Activated T-helper 1 cell treated with anti-CD3 and anti-CD28 coated beads, Interleukin-12 subunit alpha, Interleukin-12 subunit beta, Interleukin-2, Interleukin-4 antibody, amounts not matched to agents 30 ng/mL and 10 ng/mL and 1 ng/mL, durations not matched to agents 14 hours and 24 hours and 36 hours (primary cell): ENCODE data around the gene POLE3. TPM values are rescaled to one million over a fixed set of nuclear protein-coding genes. Genes with fewer than 3 reads are reported as not detected.
A peak's percentile ranks its signal among the peaks of the same experiment; 100 is the strongest.
"Not testable (repeated sequence)": the region's sequence is repeated elsewhere in the genome, so short reads cannot be mapped to it uniquely, and the experiment has no call there.

Experiments used
- DNase-seq: peaks from one replicate; pipeline ENCODE4 v3.0.0; 2021; ENCODE audit warnings: low spot score
- H3K27ac Mint-ChIP-seq: one replicate; pipeline ENCODE4 v1.8.0; 2021; ENCODE audit warnings: mild to moderate bottlenecking, mixed read lengths
- H3K27me3 Mint-ChIP-seq: one replicate; pipeline ENCODE4 v1.8.0; 2022; ENCODE audit warnings: mild to moderate bottlenecking, moderate library complexity, mixed read lengths; ENCODE audit not compliant: insufficient read depth
- H3K36me3 Mint-ChIP-seq: one replicate; pipeline ENCODE4 v1.8.0; 2021; ENCODE audit warnings: low read depth, mixed read lengths
- H3K4me1 Mint-ChIP-seq: one replicate; pipeline ENCODE4 v1.8.0; 2021; ENCODE audit warnings: low read depth, mixed read lengths
- H3K4me3 Mint-ChIP-seq: one replicate; pipeline ENCODE4 v1.8.0; 2021; ENCODE audit warnings: mild to moderate bottlenecking, moderate library complexity, mixed read lengths
- H3K9me3 Mint-ChIP-seq: one replicate; pipeline ENCODE4 v1.8.0; 2021; ENCODE audit warnings: mixed read lengths
- intact Hi-C: fragments of 100-400 bp; cut with micrococcal nuclease; formaldehyde crosslinking; loops from one replicate; pipeline ENCODE4 v1.15.1; 2024
- total RNA-seq: library from RNA; stranded (reverse); gene quantifications from 2 replicates; pipeline ENCODE4 v1.2.3, GENCODE V29; 2022

The POLE3 gene
- total RNA-seq, 1 donor from 2014 or later, result 90.9 TPM

DNA sequence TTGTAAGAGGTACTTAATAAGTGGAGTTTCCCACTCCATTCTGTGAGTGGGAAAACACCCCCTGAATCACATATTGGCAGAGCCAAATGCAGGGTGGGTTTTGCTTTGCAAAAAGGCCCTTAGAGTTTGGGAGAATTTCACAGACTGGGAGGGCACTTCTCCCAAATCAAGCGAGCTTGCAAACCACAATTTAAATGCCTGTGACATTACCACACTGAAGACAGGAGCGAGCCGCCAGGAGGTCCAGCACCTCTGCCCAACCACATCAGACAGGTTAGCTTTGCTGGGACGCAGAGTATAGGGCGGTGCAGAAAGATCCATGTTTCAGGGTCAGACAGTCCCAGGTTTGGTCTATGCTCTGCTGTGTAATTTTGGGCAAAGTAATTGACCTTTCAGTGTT lies 11.7 kb downstream of the POLE3 start:
- peak overlapping the region; percentile 78 for H3K4me3 Mint-ChIP-seq
- intact Hi-C loops, result no loop called here

DNA sequence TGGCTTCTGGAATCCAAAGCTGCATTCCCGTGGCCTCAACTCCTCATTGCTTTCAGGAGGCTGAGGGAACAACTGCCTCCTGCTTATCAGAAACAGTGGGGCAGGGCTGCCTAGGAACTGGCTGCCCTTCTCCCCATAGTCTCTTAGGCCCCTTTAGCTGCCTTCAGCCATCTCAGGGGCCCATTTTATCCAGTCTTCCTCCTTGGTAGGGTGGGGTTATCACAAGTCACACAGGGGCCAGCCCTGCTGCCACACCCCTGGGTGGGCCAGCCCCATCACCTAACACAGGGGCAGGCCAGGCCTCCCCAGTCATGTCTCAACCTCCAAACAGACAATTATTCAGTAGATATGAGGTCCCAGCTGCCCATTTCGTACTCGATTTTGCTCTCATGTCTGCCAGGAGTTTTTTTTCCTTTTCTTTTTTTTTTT lies 13.3 kb downstream of the POLE3 start:
- H3K4me1 Mint-ChIP-seq, result peaks cover 25% of the 10 kb centered on the region
- H3K4me3 Mint-ChIP-seq, result no peak overlapping the region
- H3K27ac Mint-ChIP-seq, result no peak overlapping the region
- peaks cover 6% of the 10 kb centered on the region for H3K36me3 Mint-ChIP-seq
- no peak for DNase-seq
- intact Hi-C loops, result no loop called here
- no peaks in the 10 kb centered on the region for H3K9me3 Mint-ChIP-seq
- no peaks in the 10 kb centered on the region for H3K27me3 Mint-ChIP-seq

More for the DNA sequence above, 11.7 kb downstream of the POLE3 start:
- no peak for DNase-seq
- H3K4me1 Mint-ChIP-seq, result peaks cover 25% of the 10 kb centered on the region
- H3K27ac Mint-ChIP-seq, result no peak overlapping the region
- H3K27me3 Mint-ChIP-seq, result no peaks in the 10 kb centered on the region
- H3K9me3 Mint-ChIP-seq, result no peaks in the 10 kb centered on the region
- peaks cover 6% of the 10 kb centered on the region for H3K36me3 Mint-ChIP-seq

DNA sequence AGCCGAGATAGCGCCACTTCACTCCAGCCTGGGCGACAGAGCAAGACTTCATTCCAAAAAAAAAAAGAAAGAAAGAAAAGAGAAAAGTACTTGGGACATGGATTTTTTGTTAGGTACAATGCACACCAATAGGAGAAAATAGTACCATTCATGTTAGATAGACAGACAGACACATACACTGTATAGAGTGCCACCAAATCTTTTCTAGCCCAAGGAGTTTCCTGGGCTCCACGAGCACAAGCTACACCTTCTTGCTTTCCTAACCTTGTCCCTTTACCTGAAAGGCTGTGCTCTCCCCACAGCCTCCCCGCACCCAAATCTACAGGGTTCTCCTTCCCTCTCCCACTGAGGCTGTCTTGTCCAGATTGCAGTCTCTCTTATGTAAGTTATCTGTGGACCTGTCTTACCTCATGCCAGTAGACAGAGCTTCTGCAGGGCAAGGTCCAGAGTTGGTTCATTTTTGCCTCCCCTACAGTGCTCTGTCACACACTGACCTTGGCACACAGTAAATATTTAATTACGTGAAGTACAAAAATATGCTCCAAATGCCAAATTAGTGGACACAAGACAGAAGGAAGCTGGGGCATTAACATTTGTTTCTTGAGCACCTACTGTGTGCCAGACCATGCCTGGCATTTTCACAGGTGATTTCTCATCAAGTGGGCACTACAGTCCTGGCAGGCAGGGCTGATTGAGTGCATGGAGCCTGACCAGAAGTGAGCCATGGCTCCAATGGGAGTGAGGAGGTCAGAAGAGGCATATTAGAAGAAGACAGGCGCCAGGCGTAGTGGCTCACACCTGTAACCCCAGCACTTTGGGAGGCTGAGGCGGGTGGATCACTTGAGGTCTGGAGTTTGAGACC lies 15.2 kb downstream of the POLE3 start:
- DNase-seq, result no peak

DNA sequence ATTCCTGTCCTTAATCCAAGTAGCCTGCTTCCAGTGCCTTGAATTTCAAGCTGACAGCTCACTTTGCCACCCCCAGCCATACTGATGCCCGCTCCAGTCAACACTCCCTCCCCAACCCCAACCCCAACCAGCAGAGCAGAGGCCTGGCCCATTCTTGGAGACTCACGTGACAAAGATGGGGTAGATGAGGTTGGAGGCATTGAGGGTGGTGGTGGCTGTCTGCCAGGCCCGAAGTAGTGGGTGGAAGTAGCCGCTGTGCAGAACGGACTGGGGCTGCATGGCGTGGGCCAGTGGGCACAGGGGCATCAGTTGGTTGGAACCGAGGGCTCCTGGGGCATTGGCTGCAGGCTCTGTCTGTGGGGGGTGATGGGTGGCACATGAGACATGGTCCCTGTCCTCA lies 17.2 kb downstream of the POLE3 start:
- intact Hi-C loops, result no loop called here
- H3K4me3 Mint-ChIP-seq, result no peak overlapping the region

More for the DNA sequence above, 15.2 kb downstream of the POLE3 start:
- peaks cover 12% of the 10 kb centered on the region for H3K36me3 Mint-ChIP-seq
- no peaks in the 10 kb centered on the region for H3K27me3 Mint-ChIP-seq
- peaks cover 19% of the 10 kb centered on the region for H3K4me1 Mint-ChIP-seq
- H3K4me3 Mint-ChIP-seq, result no peak overlapping the region
- intact Hi-C loops, result no loop called here
- H3K27ac Mint-ChIP-seq, result no peak overlapping the region
- no peaks in the 10 kb centered on the region for H3K9me3 Mint-ChIP-seq

DNA sequence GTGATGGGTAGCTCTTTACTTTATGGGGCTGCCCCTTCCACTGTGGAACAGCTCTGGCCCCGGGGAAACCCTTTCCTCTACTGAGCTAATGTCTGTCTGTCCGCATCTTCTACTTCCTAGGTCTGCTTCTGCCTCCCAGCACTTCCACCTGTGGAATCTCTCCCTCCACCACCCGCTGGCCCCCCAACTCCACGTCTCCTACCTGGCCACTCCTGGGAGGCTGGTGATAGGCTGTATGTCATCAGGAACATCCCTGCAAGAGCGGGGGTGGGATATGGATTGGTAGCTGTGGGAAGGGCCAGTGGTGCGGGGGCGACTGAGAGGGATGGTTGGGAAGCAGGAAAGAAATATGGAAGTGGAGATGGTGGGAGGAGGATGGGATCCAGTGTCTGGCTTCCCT lies 18.6 kb downstream of the POLE3 start:
- no peak for DNase-seq
- Mint-ChIP-seq H3K4me3 (no peak overlapping the region), H3K27ac (no peak overlapping the region), H3K4me1 (peaks cover 7% of the 10 kb centered on the region), H3K36me3 (peaks cover 15% of the 10 kb centered on the region), H3K27me3 (no peaks in the 10 kb centered on the region), H3K9me3 (no peaks in the 10 kb centered on the region)
- intact Hi-C loops, result no loop called here

More for the DNA sequence above, 17.2 kb downstream of the POLE3 start:
- no peak overlapping the region for H3K27ac Mint-ChIP-seq
- H3K27me3 Mint-ChIP-seq, result no peaks in the 10 kb centered on the region
- H3K36me3 Mint-ChIP-seq, result peaks cover 13% of the 10 kb centered on the region
- no peak for DNase-seq
- H3K9me3 Mint-ChIP-seq, result no peaks in the 10 kb centered on the region
- H3K4me1 Mint-ChIP-seq, result peaks cover 7% of the 10 kb centered on the region

DNA sequence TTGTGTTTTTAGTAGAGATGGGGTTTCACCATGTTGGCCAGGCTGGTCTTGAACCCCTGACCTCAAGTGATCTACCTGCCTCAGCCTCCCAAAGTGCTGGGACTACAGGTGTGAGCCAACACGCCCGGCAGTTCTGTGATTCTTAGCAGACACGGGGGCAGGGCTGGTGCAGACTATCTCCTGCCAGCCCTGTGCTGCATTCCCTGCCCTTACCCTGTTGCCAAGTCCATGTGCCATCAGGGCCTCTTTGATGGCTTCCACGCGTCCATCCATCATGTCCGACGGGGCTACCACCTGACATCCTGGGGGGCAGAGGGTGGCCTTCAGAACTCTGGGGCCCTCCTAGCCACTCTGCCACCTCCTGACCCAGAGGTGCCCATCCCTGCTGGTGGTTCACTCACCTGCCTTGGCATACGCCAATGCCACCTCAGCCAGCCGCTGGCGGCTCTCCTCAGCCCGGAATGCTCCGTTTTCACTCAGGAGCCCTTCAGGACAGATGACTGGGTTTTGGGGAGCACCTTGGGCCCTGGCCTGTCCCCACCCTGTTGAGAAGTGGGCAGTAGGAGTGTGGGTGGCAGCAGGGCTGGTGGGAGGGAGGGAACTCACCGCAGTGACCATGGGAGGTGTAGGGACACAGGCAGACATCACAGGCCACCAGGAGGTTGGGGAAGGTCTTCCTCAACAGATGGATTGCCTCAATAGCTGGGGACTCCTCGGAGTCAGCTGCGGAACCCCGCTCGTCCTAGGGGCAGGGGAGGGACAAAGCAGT lies 20.1 kb downstream of the POLE3 start:
- intact Hi-C loops, result no loop called here
- Mint-ChIP-seq H3K4me1 (no peaks in the 10 kb centered on the region), H3K36me3 (peaks cover 14% of the 10 kb centered on the region), H3K27ac (no peak overlapping the region), H3K9me3 (no peaks in the 10 kb centered on the region), H3K4me3 (no peak overlapping the region), H3K27me3 (no peaks in the 10 kb centered on the region)
- no peak for DNase-seq

DNA sequence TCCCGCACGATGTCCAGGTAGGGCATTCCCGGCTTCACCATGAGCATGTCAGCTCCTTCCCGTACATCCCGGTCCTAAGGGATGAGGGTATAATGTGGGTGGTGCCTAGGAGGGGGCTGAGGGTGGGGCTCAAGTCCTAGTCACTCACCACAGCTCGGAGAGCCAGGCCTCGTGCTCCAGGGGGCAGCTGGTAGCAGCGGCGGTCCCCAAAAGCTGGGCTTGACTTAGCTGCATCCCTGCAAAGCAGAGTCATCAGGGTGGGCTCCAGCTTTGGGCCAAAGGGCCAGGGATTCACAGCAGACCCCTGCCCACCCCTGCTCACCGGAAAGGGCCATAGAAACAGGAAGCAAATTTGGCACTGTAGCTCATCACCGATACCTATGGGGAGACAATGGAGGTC lies 21.0 kb downstream of the POLE3 start:
- Mint-ChIP-seq H3K9me3 (no peaks in the 10 kb centered on the region), H3K36me3 (peaks cover 12% of the 10 kb centered on the region), H3K4me3 (no peak overlapping the region), H3K27me3 (no peaks in the 10 kb centered on the region), H3K4me1 (no peaks in the 10 kb centered on the region), H3K27ac (no peak overlapping the region)
- DNase-seq, result no peak
- intact Hi-C loops, result no loop called here

DNA sequence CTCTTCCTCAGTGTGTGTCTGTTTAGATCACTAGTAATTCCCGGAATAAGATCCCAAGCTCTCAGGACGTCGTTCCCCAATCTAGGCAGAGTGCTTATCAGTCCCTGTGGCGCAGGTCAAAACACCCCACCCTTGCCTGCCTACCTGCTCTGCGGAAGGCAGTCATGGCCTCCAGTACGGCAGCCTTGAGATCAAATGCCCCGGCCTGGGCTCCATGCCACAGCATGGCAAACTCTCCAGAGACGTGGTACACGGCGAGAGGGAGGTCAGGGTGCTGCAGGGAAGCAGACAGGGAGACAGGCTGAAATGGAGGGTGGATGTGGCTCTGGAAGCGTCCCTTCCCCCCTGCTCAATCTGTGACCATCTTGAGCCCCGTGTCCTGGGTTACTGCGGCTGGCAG lies 21.6 kb downstream of the POLE3 start:
- Mint-ChIP-seq H3K27me3 (no peaks in the 10 kb centered on the region), H3K9me3 (no peaks in the 10 kb centered on the region), H3K4me3 (no peak overlapping the region), H3K4me1 (no peaks in the 10 kb centered on the region), H3K36me3 (peaks cover 12% of the 10 kb centered on the region), H3K27ac (no peak overlapping the region)
- DNase-seq, result no peak
- intact Hi-C loops, result no loop called here

DNA sequence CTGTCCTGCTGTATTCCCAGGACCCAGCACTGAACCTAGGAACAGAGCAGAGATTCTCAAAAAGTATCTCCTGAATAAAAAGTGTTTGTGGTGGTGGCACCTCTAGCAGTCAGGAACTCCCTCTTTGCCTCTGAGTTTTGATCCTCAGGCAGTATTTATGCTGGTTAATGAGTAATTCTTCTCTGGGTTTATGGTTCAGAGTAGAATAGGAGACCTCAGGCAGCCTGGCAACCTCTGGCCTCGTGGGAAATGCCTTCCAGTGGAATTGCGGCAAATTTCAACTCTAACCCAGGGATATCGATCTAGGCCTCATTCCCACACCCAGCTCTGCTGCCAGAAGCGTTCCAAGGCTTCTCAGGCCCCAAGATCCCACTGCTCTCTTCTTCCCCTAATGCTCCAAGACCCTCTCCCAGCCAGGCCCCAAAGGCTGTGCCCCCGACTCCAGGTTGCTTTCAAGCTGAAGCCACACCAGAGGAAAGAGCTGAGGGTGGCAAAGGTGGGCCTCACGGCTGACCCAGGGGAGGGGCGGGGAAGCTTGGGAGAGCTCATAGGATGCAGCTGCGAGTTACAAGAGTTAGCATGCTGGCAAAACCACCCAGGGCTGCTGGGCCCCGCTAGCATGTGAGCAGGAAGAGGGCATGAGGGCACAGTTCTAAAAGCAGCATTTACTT lies 22.8 kb downstream of the POLE3 start:
- H3K4me1 Mint-ChIP-seq, result no peaks in the 10 kb centered on the region
- no peaks in the 10 kb centered on the region for H3K9me3 Mint-ChIP-seq
- intact Hi-C loops, result no loop called here
- H3K4me3 Mint-ChIP-seq, result no peak overlapping the region
- H3K27ac Mint-ChIP-seq, result no peak overlapping the region
- no peak for DNase-seq
- no peaks in the 10 kb centered on the region for H3K27me3 Mint-ChIP-seq
- H3K36me3 Mint-ChIP-seq, result peaks cover 12% of the 10 kb centered on the region

DNA sequence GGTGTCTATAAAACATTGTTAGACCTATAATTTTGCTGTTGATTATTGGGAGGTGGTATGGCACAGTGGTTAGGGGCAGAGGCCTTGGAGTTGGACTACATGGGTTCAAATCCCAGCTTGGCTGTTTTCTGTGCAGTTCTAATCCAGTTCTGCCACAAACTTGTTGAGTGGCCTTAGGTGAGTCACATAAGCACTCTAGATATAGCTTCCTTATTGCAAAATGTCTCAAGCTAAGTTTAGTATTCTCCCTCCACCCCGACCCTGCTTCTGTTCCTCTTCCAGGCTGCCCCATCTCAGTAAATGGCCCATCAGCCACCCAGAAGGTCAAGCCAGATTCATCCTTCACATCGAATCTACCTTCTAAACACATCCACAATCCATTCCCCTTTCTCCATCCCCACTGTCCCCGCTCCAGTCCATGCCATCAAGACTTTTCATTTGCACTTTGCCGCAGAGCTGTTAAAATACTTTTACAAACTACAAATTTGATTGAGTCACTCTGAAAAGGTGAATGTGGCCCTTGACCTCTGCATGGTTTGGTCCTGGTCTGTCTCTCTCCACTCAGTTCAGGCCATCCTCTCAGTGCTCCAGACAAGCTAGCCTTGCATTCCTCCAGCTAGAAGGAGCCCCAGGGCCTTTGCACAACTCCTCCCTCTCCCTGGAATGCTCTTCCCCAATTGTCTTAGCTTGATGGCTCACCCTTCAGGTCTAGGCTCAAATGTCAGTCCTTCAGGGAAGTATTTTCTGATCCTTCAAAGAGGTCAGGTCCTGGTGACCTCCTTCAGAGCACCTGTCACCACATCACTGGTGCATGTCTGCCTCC lies 23.7 kb downstream of the POLE3 start:
- Mint-ChIP-seq H3K36me3 (peaks cover 11% of the 10 kb centered on the region), H3K4me1 (no peaks in the 10 kb centered on the region), H3K4me3 (no peak overlapping the region), H3K27ac (no peak overlapping the region), H3K27me3 (no peaks in the 10 kb centered on the region), H3K9me3 (no peaks in the 10 kb centered on the region)
- intact Hi-C loops, result no loop called here
- DNase-seq, result no peak

DNA sequence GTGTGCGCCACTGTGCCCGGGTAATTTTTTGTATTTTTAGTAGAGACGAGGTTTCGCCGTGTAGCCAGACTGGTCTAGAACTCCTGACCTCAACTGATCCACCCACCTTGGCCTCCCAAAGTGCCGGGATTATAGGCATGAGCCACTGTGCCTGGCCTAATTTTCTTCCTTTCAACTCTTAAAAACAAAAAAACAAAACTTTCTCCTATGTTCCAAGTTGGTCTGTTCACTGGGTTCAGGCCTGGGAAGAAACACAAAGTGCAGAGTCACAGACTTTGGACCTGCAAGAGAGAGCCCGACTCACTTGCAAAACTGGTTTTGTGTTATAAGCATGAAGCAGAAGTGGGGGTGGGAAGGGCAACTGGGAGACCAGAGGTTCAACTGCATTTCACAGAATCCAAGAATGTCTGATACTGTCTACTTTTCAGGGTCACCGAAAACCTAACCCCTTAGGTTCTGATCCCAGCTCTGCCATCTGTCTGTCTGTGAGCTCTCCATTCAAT lies 28.5 kb downstream of the POLE3 start:
- Mint-ChIP-seq H3K27me3 (no peaks in the 10 kb centered on the region), H3K4me3 (no peak overlapping the region), H3K36me3 (peaks cover 2% of the 10 kb centered on the region), H3K9me3 (no peaks in the 10 kb centered on the region), H3K27ac (no peak overlapping the region), H3K4me1 (peaks cover 6% of the 10 kb centered on the region)
- no peak for DNase-seq
- intact Hi-C loops, result no loop called here

DNA sequence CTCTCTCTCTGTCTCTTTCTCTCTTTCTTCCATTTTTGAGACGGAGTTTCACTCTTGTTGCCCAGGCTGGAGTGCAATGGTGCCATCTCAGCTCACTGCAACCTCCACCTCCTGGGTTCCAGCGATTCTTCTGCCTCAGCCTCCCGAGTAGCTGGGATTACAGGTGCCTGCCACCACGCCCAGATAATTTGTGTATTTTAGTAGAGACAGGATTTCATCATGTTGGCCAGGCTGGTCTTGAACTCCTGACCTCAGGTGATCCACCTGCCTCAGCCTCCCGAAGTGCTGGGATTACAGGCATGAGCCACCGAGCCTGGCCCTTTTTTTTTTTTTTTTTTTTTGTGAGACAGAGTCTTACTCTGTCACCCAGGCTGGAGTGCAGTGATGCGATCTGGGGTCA lies 29.0 kb downstream of the POLE3 start:
- H3K4me3 Mint-ChIP-seq, H3K9me3 Mint-ChIP-seq, H3K36me3 Mint-ChIP-seq, H3K27me3 Mint-ChIP-seq, DNase-seq, intact Hi-C loops, H3K4me1 Mint-ChIP-seq: not testable (repeated sequence)
- peak overlapping the region; percentile 40 for H3K27ac Mint-ChIP-seq
